H1 (cell line): ENCODE results near the gene PKD1L1. TPM values are rescaled to one million over a fixed set of nuclear protein-coding genes. Genes with fewer than 3 reads are reported as not detected.

Experiments used
- ATF3 ChIP-seq: IDR thresholded peaks from 2 replicates; pipeline ENCODE4 v1.6.1; 2011; ENCODE audit warnings: low read depth, mild to moderate bottlenecking, low read length; ENCODE audit not compliant: insufficient read depth
- polyA plus RNA-seq, 7 experiments: library from polyadenylated mRNA; depleted of rRNA in 3 of 7; stranded (reverse) in 5 of 7; unstranded in 2 of 7; fragments of >200 nt in 5 of 7; fragments of 200-250 nt in 2 of 7; gene quantifications; 1 replicate in 5 of 7; 2 replicates in 1 of 7; 4 replicates in 1 of 7; pipeline versions ENCODE4 v1.2.1 to v1.2.3, GENCODE V29; 2011 to 2013; ENCODE audit warnings: missing spikeins in 2 of 7, mixed read lengths in 2 of 7
- total RNA-seq: library from RNA; stranded (reverse); fragmentation: NEBNext Ultra II Directional; extraction: Animal tissue kit (Norgen Biotek cat#: 25700); gene quantifications from 2 replicates; pipeline ENCODE4 v1.2.1, GENCODE V29; 2021

Gene PKD1L1
- total and polyA plus RNA-seq, 2 of the 8 experiments (the other 6 are each of a cell fraction or from before 2014, with no cell fraction given) = 0.22 to 0.35 TPM

GRCh38 chr7:47952224-47952623 is 4.0 kb upstream of the PKD1L1 start (continued):
- no peak for TF ChIP-seq ATF3
